Fibroblast of the aortic adventitia (primary cell): ENCODE data around the gene DHTKD1. TPM values are rescaled to one million over a fixed set of nuclear protein-coding genes. Genes with fewer than 3 reads are reported as not detected.
"Not testable (repeated sequence)": the region's sequence is repeated elsewhere in the genome, so short reads cannot be mapped to it uniquely, and the experiment has no call there.

ENCODE experiments used
- DNase-seq: peaks from one replicate; pipeline ENCODE4 v3.0.0-alpha.2; 2010; ENCODE audit warnings: low read depth
- H3K4me3 ChIP-seq: 2 replicates; pipeline ENCODE4 v1.5.1; 2011; ENCODE audit warnings: low read depth, mild to moderate bottlenecking, control low read depth, low read length, moderate library complexity
- CTCF ChIP-seq: IDR thresholded peaks from 2 replicates; pipeline ENCODE4 v1.5.1; 2011; ENCODE audit warnings: mild to moderate bottlenecking, low read length, control low read depth, inconsistent platforms; ENCODE audit not compliant: insufficient read depth
- small RNA-seq: library from RNA; depleted of rRNA; stranded (forward); fragments of <200 nt; gene quantifications from one replicate; pipeline ENCODE3, GENCODE V24; 2012
- total RNA-seq: library from RNA; depleted of rRNA; stranded (reverse); fragments of >200 nt; gene quantifications from 2 replicates; pipeline ENCODE4 v1.2.3, GENCODE V29; 2012; ENCODE audit warnings: low replicate concordance

The DHTKD1 gene
- total RNA-seq, 1 donor: 30.9 TPM

- H3K4me3 ChIP-seq: no peak overlapping the region
- no peak for TF ChIP-seq CTCF
These were observed 91.9 kb downstream of the DHTKD1 start for GRCh38 chr10:12160664-12161063.

GRCh38 chr10:12162927-12163326 is 94.2 kb downstream of the DHTKD1 start:
- H3K4me3 ChIP-seq: no peak overlapping the region
- TF ChIP-seq CTCF: no peak
- no peak for DNase-seq

More at GRCh38 chr10:12160664-12161063, 91.9 kb downstream of the DHTKD1 start:
- no peak for DNase-seq

- no peak for DNase-seq
- no peak overlapping the region for H3K4me3 ChIP-seq
- no peak for TF ChIP-seq CTCF
These were observed 95.3 kb downstream of the DHTKD1 start for GRCh38 chr10:12164085-12164484.

GRCh38 chr10:12165036-12165435 is 96.3 kb downstream of the DHTKD1 start:
- H3K4me3 ChIP-seq: no peak overlapping the region
- no peak for TF ChIP-seq CTCF
- DNase-seq: no peak

- no peak overlapping the region for H3K4me3 ChIP-seq
- no peak for TF ChIP-seq CTCF
- DNase-seq: no peak
These were observed 97.4 kb downstream of the DHTKD1 start for GRCh38 chr10:12165999-12166775.

GRCh38 chr10:12171512-12171911 is 102.8 kb downstream of the DHTKD1 start:
- H3K4me3 ChIP-seq, DNase-seq: not testable (repeated sequence)

Small RNAs within 50 kb of the gene (small RNA-seq; reads per million reads assigned to genes)
- gene MIR548AK: not detected
- gene RNU6-88P: not detected

Other genes starting within 250 kb of the DHTKD1 start
- gene PROSER2, start 245.6 kb upstream of the DHTKD1 start, total RNA-seq: 3.1 and 4.7 TPM in 2 replicates
- 18.3 and 25.5 TPM in 2 replicates for gene UPF2, start 26.1 kb upstream of the DHTKD1 start, total RNA-seq
- gene SEC61A2, start 60.7 kb downstream of the DHTKD1 start, total RNA-seq: 8.9 and 11.5 TPM in 2 replicates
- gene NUDT5, start 126.9 kb downstream of the DHTKD1 start, total RNA-seq: 28.5 and 63.9 TPM in 2 replicates
- 60.2 and 93.0 TPM in 2 replicates for gene CDC123, start 127.2 kb downstream of the DHTKD1 start, total RNA-seq